ENCODE measurements around the gene DSCAM. TPM values are rescaled to one million over a fixed set of nuclear protein-coding genes. Genes with fewer than 3 reads are reported as not detected.

Gene DSCAM
- total and polyA plus RNA-seq, 10 of the 15 experiments (the other 5 are each of a cell fraction or from before 2014, with no cell fraction given), result not detected

GRCh38 chr21:40507978-40508377 lies 339.0 kb downstream of the DSCAM start:
- H3K36me3 ChIP-seq (ENCODE audit: control insufficient read depth in 2 of 2, insufficient read depth in 2 of 2, low read length in 1 of 2), result no peaks in the 10 kb centered on the region
- intact Hi-C loops (cut with micrococcal nuclease; ENCODE audit: unreplicated experiment) (no loop called here), in situ Hi-C loops (cut with MboI) (no loop called here)
- CTCF ChIA-PET, result no interaction called here
- BruUV-seq (replicated peaks), result no TSS peak
- WGBS (ENCODE audit: insufficient coverage, insufficient replicate concordance, low lambda C conversion rate, missing lambda C conversion rate), result 11% methylated on average over 2 of the region's 2 CpGs
- TF ChIP-seq JUNB (IDR thresholded peaks at IDR 0.05), result no peak
- TF ChIP-seq TAF1 (IDR thresholded peaks at IDR 0.05; ENCODE audit: borderline replicate concordance, low read depth, low read length), result no peak
- TF ChIP-seq IRF5 (IDR thresholded peaks at IDR 0.05; ENCODE audit: borderline replicate concordance), result no peak
- no peak for TF ChIP-seq HDGF (IDR thresholded peaks at IDR 0.05)
- no peak for TF ChIP-seq MLLT1 (IDR thresholded peaks at IDR 0.05)
- TF ChIP-seq HCFC1 (IDR thresholded peaks at IDR 0.05; ENCODE audit: low read length), result no peak
- no peak for TF ChIP-seq EED (IDR thresholded peaks at IDR 0.05; ENCODE audit: low read depth)
- TF ChIP-seq PAX5 (IDR thresholded peaks at IDR 0.05; ENCODE audit: borderline replicate concordance, low read depth, low read length), result no peak
- ATAC-seq (no peak), FAIRE-seq (no peak), DNase-seq (ENCODE audit: low read depth, low spot score) (no peak)
- H3K27ac ChIP-seq (ENCODE audit: control insufficient read depth, insufficient read depth), result no peak overlapping the region
- no peak overlapping the region for H3K4me3 ChIP-seq
- no peaks in the 10 kb centered on the region for H3K27me3 ChIP-seq (replicated peaks in 1 of 2; ENCODE audit: control insufficient read depth in 2 of 2, insufficient read depth in 2 of 2, low read length in 1 of 2)
- H3K4me2 ChIP-seq (ENCODE audit: control insufficient read depth, insufficient read depth), result no peak overlapping the region
- H3K79me2 ChIP-seq (ENCODE audit: control insufficient read depth, insufficient read depth, low read length), result no peaks in the 10 kb centered on the region
- no peak overlapping the region for H2AFZ ChIP-seq (ENCODE audit: control insufficient read depth, low read depth, low read length)
- RAD21 ChIA-PET (ENCODE audit: unreplicated experiment), result no interaction called here
- POLR2A ChIA-PET, result no interaction called here
- SMC1A ChIA-PET (ENCODE audit: uncharacterized antibody, unreplicated experiment), result no interaction called here
- no peaks in the 10 kb centered on the region for H3K9me3 ChIP-seq (replicated peaks; ENCODE audit: control insufficient read depth, insufficient read depth, low read length)
- no peaks in the 10 kb centered on the region for H3K4me1 ChIP-seq (ENCODE audit: control insufficient read depth, insufficient read depth, low read length)
- H3K9ac ChIP-seq (ENCODE audit: control insufficient read depth, insufficient read depth, low read length), result no peak overlapping the region
- no peaks in the 10 kb centered on the region for H4K20me1 ChIP-seq (ENCODE audit: control insufficient read depth, insufficient read depth)

Measured in GM12878 (cell line).